ENCODE measurements around the gene KCNS3.
A peak's percentile ranks its signal among the peaks of the same experiment; 100 is the strongest.

The KCNS3 gene

GRCh38 chr2:17878281-17879136, at the start of gene KCNS3:
Gene KCNS3, plus strand, starts transcription at chr2:17878667. Its CDS starts 52,342 bp downstream, at chr2:17931009.
- DNase-seq (ENCODE audit: low read depth): peak; percentile 20

DNA sequence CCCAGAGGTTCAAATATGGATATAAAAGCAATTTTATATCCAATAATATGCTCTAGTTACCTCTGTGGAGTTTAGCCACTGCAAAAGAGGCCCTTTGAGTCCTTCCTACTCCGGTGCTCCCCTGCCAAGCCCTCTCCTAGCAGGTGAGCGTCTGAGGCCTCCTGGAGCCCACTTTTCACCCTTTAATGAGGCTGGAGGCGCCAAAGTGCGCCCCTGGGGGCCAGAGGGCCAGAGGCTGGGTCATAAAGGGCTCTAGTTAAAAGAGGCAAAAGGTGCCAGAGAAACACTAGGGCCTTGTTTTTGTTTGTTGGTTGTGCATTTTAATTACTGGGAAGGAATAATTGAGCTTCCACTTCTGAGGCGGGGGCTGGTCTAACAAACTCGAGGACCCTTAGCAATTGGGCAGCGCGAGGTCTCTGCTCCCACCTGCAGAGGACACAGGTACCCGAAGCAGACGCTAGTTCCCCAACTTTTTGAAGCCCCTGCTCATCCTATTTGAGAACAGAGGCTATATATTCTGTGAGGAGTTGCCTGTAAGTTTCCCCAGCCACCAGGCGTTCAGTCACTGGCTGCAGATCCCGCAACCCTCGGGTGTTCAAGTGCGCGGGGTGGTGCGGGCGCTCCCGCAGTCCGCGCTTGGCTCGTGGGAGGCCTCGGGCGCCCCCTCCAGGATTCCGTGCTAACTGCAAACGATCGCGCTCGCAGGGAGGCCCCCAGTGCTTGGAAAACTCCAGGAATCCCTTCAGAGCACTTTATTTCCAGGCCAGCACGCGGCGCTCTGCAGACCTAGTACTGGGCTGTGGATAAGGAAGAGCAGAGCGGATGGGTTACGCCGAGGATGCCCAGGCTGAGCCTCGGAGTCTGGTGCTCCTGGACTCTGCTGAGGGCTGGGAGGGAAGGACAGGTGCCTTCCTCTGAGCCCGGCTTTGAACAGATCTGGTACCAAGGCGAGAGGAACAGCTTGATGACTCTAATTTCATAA, 48.1 kb upstream of the KCNS3 start:
- peak; percentile 53 for DNase-seq (ENCODE audit: low read depth)

GRCh38 chr2:17835516-17835915, 43.0 kb upstream of the KCNS3 start:
- DNase-seq (ENCODE audit: low read depth): no peak

DNA sequence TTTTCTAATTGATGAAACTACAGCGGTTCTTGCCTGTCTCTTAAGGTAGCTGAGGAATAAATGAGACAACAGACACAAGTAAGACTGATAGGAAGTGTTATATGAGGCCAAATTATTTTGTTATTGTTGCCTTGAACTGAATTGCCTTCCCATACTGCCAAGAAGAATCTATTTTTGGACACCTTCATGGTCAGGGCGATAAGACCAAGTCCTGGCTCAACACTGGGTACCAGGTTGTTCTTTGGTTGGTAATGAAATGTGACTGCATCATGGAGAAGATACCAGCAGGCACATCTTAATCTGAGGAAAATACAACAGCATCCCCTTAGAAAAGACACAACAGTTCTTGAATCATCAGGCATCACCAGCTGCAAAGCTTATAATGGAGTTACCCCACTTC, 38.5 kb upstream of the KCNS3 start:
- DNase-seq (ENCODE audit: low read depth): no peak

DNA sequence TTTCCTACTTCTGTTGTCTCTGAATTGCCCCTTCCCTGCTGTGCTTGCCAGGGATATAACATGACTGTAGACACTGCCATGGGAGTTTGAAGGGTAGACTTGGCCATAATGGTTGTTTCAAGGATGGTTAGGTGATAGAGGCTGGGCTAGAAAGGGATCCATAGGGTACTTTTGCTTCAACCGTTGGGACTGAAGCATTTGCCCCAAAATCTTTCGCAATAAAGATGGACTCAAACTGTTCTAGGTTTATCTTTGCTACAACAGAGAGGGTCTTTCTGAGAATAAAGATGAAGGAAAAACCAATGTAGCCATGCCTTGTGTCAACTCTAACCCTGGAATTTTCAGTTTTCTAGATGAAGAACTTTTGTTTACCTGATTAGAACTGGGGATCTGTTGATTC, 35.0 kb upstream of the KCNS3 start:
- no peak for DNase-seq (ENCODE audit: low read depth)

GRCh38 chr2:17845806-17846205, 32.7 kb upstream of the KCNS3 start:
- DNase-seq (ENCODE audit: low read depth): no peak

- DNase-seq (ENCODE audit: low read depth): no peak
These were observed 31.8 kb upstream of the KCNS3 start for GRCh38 chr2:17846676-17847075.

- DNase-seq (ENCODE audit: low read depth): no peak
These were observed 31.2 kb upstream of the KCNS3 start for GRCh38 chr2:17847236-17847635.

DNA sequence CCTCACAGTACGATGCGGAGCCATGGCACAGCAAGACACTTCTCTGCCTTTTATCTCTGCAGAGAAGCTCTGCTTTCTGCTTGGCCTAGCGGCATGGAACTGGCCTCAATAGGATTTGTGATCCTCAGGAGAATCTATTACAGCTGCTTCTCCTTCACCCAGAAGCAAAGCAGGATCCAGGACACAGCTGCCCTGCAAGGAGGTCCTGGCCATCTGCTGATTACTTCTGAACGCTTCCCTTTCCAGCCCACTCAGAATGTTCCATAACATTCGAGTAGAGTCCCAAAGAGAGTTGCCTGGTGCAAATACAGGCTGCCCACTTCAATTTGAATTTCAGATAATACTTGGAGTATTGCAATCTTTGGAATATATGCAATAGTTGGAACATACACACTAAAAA, 29.2 kb upstream of the KCNS3 start:
- no peak for DNase-seq (ENCODE audit: low read depth)

GRCh38 chr2:17850151-17850550, 28.3 kb upstream of the KCNS3 start:
- DNase-seq (ENCODE audit: low read depth): no peak

- peak; percentile 27 for DNase-seq (ENCODE audit: low read depth)
These were observed 26.5 kb upstream of the KCNS3 start for GRCh38 chr2:17851731-17852585.

GRCh38 chr2:17853799-17854198, 24.7 kb upstream of the KCNS3 start:
- no peak for DNase-seq (ENCODE audit: low read depth)

DNA sequence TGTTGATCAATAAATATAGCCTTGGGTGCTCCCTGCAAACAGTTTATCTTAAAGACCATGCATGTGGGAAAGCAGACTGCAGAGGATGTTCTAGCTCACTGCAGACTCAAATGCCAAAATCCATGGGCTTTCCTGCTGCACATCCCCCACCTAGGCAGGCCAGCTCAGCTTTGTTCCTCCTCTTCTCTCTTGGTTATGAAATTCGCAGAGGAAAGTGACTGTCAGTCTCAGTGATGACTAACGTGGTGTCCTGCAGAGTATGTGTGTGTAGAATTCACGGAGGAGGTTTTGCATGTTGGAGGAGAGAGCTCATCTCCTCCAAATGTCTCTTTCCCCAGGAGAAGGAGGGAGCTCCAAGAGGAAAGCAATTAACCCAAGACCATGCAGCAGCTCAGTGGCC, 21.4 kb upstream of the KCNS3 start:
- DNase-seq (ENCODE audit: low read depth): no peak

GRCh38 chr2:17858064-17858463, 20.4 kb upstream of the KCNS3 start:
- DNase-seq (ENCODE audit: low read depth): no peak

- DNase-seq (ENCODE audit: low read depth): no peak
These were observed 14.9 kb upstream of the KCNS3 start for GRCh38 chr2:17863539-17863938.

DNA sequence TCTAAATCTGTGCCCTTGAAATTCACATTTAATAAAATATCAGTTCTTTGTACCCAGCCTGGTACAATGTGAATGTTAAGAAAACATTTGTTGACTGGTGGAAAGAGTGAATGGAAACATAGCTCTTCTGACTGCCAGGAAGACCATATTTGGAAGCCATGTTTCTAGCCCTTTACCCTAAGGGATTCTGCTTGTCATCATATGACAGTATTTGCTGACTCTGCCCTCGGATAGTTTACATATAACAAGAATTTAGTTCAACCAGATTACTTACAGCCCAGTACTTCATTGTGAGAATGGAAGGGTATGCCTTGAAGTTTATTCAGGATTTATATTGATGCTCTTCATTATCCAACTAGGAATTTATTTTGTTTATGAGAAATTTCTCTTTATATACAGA, 13.8 kb upstream of the KCNS3 start:
- no peak for DNase-seq (ENCODE audit: low read depth)

DNA sequence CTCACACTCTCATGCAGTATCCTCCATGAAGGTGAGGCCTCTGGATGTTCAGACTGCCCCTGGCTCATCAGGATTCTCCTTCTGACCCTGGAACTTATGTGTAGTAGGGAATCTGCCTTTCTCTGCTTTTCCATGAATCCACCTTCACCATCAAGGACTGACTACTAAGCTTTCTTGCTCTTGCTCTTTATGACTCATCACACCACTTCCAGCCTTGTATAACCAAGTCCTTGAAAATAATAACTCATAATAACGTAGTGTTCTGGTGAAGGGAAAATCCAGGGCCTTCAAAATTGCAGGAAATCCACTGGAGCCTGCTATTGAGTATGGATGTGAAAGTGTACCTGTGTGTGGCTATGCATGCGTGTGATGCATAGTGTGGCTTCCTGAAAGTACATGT, 11.3 kb upstream of the KCNS3 start:
- no peak for DNase-seq (ENCODE audit: low read depth)

- no peak for DNase-seq (ENCODE audit: low read depth)
These were observed 9.3 kb upstream of the KCNS3 start for GRCh38 chr2:17869128-17869527.

- DNase-seq (ENCODE audit: low read depth): no peak
These were observed 6.8 kb upstream of the KCNS3 start for GRCh38 chr2:17871639-17872038.

- DNase-seq (ENCODE audit: low read depth): no peak
These were observed 5.4 kb upstream of the KCNS3 start for GRCh38 chr2:17873021-17873420.

- DNase-seq (ENCODE audit: low read depth): no peak
These were observed 1.9 kb upstream of the KCNS3 start for GRCh38 chr2:17876590-17876989.

DNA sequence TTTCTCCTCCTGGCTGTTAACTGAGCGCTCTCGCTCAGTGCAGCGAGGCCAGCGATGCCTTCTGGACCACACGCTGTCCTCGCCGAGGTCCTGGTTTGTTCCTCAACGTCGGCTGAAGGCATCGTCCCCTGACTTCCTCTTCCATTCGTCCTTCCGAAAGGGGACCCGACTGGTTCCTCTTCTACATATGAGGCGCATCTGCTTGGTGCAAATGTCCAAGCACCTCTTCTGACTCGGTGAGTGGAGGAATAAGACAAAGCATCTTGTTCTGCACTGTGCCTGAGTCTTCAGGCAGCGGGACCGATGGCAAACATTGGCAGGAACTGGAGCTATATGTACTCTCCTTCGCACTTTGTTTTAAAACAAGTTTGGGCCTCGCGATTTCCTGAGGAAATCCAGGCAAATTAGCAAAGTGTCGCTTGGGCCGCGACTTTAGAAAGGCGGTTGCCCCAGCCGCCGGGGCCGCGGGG, 621 bp upstream of the KCNS3 start:
- no peak for DNase-seq (ENCODE audit: low read depth)
